Measurements from ENCODE around the gene DNAJC2. TPM values are rescaled to one million over a fixed set of nuclear protein-coding genes. Genes with fewer than 3 reads are reported as not detected.

DNAJC2 gene
- total and polyA plus RNA-seq, 11 donors: 6.9 to 24.5 (median 13.6) TPM

DNA sequence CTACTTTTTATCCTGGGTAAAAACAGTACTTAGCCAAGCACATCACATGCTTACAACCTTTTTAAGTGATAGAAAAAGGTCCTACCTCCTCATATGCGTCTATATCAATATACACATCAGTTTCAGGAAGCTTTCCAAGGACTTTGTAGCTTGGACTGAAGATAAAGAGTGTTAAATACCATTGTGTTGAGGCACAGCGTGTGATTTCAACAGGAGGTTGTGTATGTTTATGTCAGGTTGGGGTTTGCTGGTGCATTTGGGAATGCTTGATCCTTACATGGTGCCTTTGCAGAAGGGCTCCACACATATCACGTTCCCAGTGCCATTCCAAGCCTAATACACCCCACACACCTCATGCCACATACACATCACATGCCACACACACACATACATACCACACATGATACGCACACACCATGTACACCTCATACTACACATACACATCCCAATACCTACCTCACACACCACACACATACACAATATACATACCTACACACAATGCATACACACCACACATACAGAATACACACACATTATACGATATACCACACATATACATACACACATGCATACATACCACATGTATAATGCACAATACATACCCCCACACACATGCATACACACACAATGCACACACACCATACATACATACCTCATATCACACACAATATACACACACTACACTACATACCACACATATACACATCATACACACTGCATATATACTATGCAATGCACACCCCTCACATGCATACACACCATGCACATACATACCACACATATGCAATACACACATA is 36.0 kb upstream of the DNAJC2 start:
- intact Hi-C loops (cut with DNase I): no loop called here
- Histone ChIP-seq H3K9me3 (no peaks in the 10 kb centered on the region), H3K36me3 (no peaks in the 10 kb centered on the region), H3K4me3 (no peak overlapping the region), H3K27me3 (peaks cover 0 to 15% (median 0%) of the 10 kb centered on the region in 9 donors), H3K27ac (no peak overlapping the region), H3K4me1 (no peaks in the 10 kb centered on the region)
- peak in 1 of 4 donors; percentile 29 for ATAC-seq
- TF ChIP-seq, protein P1, sequence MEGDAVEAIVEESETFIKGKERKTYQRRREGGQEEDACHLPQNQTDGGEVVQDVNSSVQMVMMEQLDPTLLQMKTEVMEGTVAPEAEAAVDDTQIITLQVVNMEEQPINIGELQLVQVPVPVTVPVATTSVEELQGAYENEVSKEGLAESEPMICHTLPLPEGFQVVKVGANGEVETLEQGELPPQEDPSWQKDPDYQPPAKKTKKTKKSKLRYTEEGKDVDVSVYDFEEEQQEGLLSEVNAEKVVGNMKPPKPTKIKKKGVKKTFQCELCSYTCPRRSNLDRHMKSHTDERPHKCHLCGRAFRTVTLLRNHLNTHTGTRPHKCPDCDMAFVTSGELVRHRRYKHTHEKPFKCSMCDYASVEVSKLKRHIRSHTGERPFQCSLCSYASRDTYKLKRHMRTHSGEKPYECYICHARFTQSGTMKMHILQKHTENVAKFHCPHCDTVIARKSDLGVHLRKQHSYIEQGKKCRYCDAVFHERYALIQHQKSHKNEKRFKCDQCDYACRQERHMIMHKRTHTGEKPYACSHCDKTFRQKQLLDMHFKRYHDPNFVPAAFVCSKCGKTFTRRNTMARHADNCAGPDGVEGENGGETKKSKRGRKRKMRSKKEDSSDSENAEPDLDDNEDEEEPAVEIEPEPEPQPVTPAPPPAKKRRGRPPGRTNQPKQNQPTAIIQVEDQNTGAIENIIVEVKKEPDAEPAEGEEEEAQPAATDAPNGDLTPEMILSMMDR (IDR thresholded peaks at IDR 0.05): no peak
- TF ChIP-seq POLR2A (IDR thresholded peaks at IDR 0.05): no peak
- WGBS, 4 donors: 59 to 65% (median 62%) methylated on average over 5 of the region's 5 CpGs
- no peak for DNase-seq

DNA sequence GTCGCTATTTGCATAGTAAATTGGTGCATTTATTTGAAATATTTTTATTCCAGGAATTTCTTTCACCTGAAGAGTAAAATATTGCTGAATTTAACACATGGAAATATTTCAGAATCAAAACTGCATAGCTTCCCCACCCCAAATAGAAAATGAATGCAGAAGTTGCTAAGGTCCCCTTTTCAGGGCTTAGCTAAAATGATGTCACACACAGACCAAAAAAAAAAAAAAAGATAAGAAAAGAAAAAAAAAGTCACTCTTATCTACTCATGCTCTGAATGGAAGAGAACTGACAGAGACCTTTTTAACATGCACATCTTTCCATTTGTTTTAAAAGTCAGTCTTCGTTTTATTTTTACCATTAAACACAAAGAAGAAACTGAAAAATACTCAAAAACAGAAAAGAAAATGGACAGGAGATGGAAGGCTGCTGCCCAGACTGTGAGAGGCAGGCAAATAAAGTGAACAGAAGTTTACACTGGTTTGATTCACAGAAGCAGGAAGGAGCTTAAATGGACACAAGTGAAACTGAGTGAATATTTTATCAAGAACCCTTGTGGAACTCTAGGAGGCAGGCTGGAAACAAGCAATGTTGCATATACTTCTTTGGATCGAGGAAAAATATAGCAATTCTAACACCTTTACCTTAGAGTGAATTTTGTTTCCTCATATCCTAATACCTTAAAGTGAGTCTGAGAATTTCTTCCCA is 34.9 kb upstream of the DNAJC2 start:
- Histone ChIP-seq H3K4me1 (no peaks in the 10 kb centered on the region), H3K9me3 (no peaks in the 10 kb centered on the region), H3K36me3 (no peaks in the 10 kb centered on the region), H3K4me3 (no peak overlapping the region), H3K27ac (no peak overlapping the region), H3K27me3 (peaks cover 0 to 15% (median 0%) of the 10 kb centered on the region in 9 donors)
- ATAC-seq: no peak
- 51 to 67% (median 63%) methylated on average over 3 of the region's 3 CpGs for WGBS, 4 donors
- intact Hi-C loops (cut with DNase I): no loop called here
- DNase-seq: no peak
- no peak for TF ChIP-seq POLR2A (IDR thresholded peaks at IDR 0.05)
- TF ChIP-seq, protein P1 (IDR thresholded peaks at IDR 0.05): no peak

DNA sequence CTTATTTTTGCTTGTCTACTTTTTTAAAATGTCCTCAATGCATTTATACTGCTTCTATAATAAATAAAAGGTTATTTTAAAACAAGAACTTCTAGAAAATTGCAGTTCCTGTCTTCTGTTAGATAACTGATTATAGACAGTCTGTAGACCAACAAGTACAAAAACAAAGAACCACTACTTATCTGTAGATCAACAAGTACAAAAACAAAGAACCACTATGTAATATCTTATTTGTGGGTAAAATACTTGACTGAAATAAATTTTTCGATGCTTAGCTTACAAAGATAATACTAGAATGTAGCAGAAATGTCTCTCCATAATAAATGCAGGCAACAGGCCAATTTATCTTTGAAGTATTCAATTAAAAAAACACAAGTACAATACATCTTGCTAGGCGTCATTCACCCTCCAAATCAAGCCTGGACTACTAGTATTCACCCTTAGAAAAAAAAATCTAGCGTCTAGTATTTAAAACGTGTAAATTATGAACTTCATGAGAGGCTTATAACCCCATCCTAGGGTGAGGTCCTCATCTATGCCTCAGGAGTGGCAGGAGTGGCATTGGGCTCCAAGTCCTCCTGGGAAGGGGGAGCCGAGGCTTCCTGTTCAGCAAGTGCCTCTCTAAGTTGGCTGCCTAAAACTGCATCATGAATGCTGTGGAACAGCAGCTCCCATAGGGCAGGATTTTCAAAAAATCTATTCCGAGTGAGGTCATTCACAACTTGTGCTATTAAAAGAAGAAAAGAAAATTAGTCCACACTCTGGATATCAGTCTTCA is 29.5 kb upstream of the DNAJC2 start:
- Histone ChIP-seq H3K4me3 (no peak overlapping the region), H3K9me3 (no peaks in the 10 kb centered on the region), H3K27ac (no peak overlapping the region), H3K4me1 (no peaks in the 10 kb centered on the region), H3K36me3 (peaks cover 0 to 17% (median 6%) of the 10 kb centered on the region in 9 donors), H3K27me3 (peaks cover 0 to 15% (median 0%) of the 10 kb centered on the region in 9 donors)
- TF ChIP-seq, protein P1 (IDR thresholded peaks at IDR 0.05): no peak
- no peak for TF ChIP-seq POLR2A (IDR thresholded peaks at IDR 0.05)
- intact Hi-C loops (cut with DNase I): no loop called here
- DNase-seq: no peak
- no peak for ATAC-seq
- 47 to 61% (median 50%) methylated on average over 6 of the region's 6 CpGs for WGBS, 4 donors

Data from heart left ventricle (tissue), 16 donors.